Medulla oblongata (tissue), 1 donor: Measurements from ENCODE around the gene SH2D6.
"Not testable (repeated sequence)": the region's sequence is repeated elsewhere in the genome, so short reads cannot be mapped to it uniquely, and the experiment has no call there.

ENCODE experiments used
- DNase-seq: peaks from one replicate; pipeline ENCODE4 v3.0.0-alpha.2; 2015; ENCODE audit errors: extremely low spot score

SH2D6 gene

GRCh38 chr2:85398426-85399182, 19.9 kb upstream of the SH2D6 start:
- no peak for DNase-seq

DNA sequence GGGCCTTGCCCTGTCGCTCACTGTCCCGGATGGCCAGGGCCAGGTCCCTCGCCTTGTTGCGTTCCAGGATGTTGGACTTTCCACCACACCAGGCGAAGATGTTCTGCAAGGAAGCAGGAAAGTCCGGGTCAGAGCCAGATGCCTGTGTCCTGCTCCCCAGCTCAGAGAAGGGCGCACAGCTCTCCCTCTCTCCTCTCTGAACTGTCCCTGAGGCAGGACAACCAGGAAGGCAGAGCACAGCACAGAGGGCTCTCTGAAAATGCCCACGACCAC, 19.4 kb upstream of the SH2D6 start:
- DNase-seq: no peak

- DNase-seq: no peak
Measured at GRCh38 chr2:85400023-85400422, 18.5 kb upstream of the SH2D6 start.

GRCh38 chr2:85400541-85401463, 17.7 kb upstream of the SH2D6 start:
- peak; percentile 60 for DNase-seq

- no peak for DNase-seq
Measured at GRCh38 chr2:85401464-85401805, 17.1 kb upstream of the SH2D6 start.

GRCh38 chr2:85401844-85402243, 16.7 kb upstream of the SH2D6 start:
- DNase-seq: no peak

GRCh38 chr2:85405201-85406059, 13.1 kb upstream of the SH2D6 start:
- peak; percentile 81 for DNase-seq

- DNase-seq: peak; percentile 53
Measured at GRCh38 chr2:85409845-85410583, 8.5 kb upstream of the SH2D6 start, which contains the start of gene CAPG. Gene CAPG (minus strand): TSS chr2:85410366. CDS start chr2:85402145, 8,221 bp downstream.

GRCh38 chr2:85410584-85411404, 7.7 kb upstream of the SH2D6 start:
- no peak for DNase-seq

GRCh38 chr2:85411405-85411748, 7.1 kb upstream of the SH2D6 start:
- DNase-seq: no peak

DNA sequence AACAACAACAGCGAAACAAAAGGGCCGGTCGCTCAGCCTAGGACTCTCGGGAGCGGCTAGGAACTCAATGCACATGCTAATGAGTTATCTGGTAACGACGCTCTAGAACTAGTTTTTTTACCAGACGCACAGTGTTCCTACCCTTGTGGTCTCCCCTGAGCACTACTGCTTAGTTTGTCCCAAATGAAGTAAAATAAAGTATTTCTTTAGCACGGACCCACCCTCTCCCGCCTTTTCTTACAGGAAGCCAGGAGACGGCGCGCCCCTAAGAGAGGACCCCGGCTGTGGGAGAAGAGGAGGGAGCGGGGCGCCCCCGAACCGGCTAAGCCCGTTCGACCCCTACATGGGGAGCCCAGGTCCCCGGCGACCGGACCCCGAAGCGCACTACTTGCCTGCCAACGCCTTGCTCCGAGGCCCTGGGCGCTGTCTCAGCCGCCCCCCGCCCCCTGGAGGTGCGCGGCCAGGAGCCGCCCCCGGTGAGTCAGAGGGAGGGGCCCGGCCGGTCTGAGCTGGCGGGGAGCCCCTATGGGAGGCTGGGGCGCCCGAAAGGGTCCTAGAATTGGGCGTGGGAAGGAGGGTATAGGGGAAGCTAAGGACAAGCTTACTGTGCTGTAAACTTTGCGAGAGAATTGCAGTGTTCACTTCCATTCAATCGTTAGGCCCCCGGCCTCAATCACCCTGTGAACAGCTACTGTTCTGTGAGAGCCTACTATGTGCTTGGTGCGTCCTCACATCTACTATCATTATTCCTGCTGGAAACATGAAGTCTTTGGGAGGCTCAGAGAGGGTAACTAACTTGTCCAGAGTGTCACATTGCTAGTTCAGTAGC, 4.7 kb upstream of the SH2D6 start:
- DNase-seq: no peak

DNA sequence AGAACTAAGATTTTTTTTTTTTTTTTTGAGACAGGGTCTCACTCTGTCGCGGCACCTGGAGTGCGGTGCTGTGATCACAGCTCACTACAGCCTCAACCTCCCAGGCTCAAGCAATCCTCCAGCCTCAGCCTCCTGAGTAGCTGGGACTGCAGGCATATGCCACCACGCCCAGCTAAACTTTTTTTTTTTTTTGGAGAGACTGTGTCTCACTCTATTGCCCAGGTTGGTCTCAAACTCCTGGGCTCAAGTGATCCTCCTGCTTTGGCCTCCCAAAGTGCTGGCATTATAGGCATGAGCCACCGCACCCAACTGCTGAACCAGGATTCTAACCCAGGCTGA, 4.1 kb upstream of the SH2D6 start:
- DNase-seq: not testable (repeated sequence)

- DNase-seq: peak; percentile 69
Measured at GRCh38 chr2:85414761-85415553, 3.6 kb upstream of the SH2D6 start.

- DNase-seq: no peak
Measured at GRCh38 chr2:85415980-85416650, 2.4 kb upstream of the SH2D6 start.

DNA sequence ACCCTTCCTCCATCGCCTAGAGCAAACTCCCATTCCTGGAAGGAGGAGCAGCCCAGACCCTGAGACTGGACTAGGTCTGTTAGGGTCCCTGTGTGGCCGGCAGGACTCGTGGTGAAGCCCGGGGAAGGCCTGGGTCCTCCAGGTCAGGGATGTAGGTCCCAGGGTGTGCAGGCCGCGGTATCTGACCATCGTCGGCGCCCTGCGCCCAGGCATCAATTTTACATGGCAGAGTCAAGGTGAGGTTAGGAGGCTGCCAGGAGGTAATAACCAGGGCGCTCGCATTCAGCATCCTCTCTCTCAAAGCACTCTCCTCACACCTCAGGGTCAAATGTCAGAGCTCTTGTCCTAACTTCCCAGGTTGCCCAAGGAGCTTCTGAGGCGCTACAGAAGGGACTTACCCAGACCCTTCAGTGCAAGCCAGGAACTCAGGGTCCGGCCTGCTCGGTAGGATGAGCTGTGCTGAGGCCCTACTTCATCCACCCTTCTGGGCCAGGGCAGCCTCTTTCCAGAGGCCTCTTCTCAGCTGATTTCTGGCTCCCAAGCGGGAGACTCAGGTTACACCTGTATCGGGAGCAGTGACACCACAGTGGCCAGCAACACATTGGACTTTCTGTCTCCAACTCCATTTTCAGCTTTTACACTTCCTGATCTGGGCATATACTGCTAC, 628 bp downstream of the SH2D6 start:
- no peak for DNase-seq

- peak; percentile 96 for DNase-seq
Measured at GRCh38 chr2:85420536-85421259, 2.2 kb downstream of the SH2D6 start.
